KBM-7 (cell line): ENCODE measurements around the gene TADA1.
"Not testable (repeated sequence)": the region's sequence is repeated elsewhere in the genome, so short reads cannot be mapped to it uniquely, and the experiment has no call there.

Experiments used
- DNase-seq: peaks from one replicate; pipeline ENCODE4 v3.0.0-alpha.2; 2015
- in situ Hi-C: fragments of 300-500 bp; cut with MboI; formaldehyde crosslinking; loops from 2 replicates; pipeline ENCODE4 v1.14.3; 2020; ENCODE audit warnings: low sequenced_read_pairs, low pct_unique_long_range_greater_than_20kb, mixed read lengths

The TADA1 gene

DNA sequence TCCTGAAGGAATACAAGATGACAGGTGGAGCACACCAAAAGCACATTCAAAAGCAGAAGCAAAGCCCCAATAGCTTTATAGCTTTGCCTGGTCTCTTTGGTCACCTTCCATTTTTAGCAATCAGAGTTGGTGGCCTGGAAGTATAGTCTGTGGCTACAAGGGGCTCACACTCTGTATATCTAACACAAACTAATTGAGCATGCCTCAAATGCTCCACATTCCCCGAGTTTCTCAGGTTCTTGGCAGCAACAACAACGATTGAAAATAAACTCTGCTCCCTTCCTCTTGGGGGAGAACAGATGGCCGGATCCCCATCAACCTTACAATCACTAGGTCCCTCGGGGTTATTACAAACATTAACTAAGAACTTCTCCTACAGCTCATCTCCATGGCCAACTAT lies 24.9 kb upstream of the TADA1 start:
- no peak for DNase-seq
- in situ Hi-C loops, result no loop called here

GRCh38 chr1:166899769-166900168 lies 23.7 kb upstream of the TADA1 start:
- DNase-seq, result no peak
- in situ Hi-C loops, result no loop called here

GRCh38 chr1:166895766-166896165 lies 19.7 kb upstream of the TADA1 start:
- no peak for DNase-seq
- in situ Hi-C loops, result no loop called here

GRCh38 chr1:166889776-166890175 lies 13.7 kb upstream of the TADA1 start:
- no peak for DNase-seq
- in situ Hi-C loops, result no loop called here

DNA sequence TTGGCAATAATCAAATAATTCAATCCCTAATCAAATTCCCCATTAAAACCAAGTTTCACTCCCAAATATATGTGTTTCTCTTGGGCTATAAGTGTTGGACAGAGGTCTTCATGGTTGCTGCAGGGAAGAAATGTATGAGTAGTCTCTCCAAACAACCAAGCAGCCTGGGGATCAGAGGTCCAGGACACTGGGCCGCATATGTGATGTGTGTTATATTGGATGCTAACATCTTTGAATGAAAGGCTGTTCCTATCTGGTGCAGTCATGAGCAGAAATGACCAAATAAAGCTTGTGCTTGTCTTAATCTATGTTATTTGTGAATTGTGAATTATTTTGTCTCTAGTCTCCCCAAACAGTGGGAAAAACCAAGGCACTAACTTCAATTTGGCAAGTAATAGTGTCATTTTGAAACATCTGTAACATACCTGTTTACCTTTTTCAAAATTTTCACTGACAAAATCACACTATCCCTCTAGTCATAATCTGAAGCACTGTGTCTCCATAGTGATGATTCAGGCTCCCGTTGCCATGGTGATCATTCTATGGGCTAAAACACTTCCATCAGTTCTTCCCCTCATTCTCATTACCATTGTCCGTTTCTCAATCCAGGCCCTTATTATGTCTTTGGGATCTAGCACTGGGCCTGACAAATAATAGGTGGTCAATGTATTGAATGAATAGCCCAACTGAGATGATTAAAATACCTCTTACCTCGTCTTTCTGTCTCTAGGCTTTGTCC lies 12.5 kb upstream of the TADA1 start:
- in situ Hi-C loops, result no loop called here
- no peak for DNase-seq

- no peak for DNase-seq
- in situ Hi-C loops, result no loop called here
Measured at GRCh38 chr1:166884971-166885370, 8.9 kb upstream of the TADA1 start.

DNA sequence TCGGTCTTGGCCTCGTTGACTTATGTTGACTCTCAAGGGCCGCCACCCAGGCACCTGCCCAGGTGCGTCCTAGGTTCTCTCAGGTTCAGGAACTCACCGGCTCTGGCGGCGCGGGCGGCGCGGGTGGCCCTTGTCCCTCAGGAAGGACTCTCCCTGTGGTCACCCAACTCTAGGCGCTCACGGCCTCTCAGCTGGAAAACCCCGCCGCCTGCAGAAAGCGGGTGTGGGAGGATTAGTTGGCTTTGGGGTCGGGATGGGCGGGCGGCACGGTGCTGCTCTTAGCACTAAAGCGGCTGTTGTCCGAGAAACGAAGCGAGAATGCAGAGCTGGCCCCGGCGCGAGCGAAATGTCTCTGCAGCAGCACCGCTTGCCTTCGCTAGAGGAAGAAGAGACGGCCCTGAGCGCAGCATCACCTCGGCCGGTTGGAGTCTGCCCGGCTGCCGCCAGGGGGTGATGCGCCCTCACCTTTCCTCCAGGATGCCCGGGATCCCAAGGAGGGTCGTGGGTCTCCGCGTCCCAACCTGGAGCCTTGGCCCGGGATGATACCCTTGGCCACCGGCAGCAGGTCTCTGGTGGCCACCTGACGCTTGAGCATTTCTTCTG lies 8.1 kb upstream of the TADA1 start:
- in situ Hi-C loops, result no loop called here
- no peak for DNase-seq

GRCh38 chr1:166882893-166883292 lies 6.8 kb upstream of the TADA1 start:
- in situ Hi-C loops, result no loop called here
- DNase-seq, result no peak

GRCh38 chr1:166878173-166878917 lies 2.3 kb upstream of the TADA1 start:
- DNase-seq, in situ Hi-C loops: not testable (repeated sequence)

DNA sequence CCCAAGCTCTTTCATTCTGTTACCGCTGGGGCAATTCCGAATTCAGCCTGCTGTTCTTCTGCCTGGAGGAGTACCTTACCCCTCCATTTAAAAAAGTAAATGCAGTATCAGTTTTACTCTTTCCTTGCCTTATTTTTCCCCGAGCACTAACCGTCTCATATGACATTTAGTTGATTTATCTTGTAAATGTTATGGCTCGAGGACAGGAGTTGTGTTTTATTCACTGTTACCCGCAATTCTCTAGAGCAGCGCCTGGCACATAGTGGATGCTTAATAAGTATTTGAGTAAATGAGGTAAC lies 425 bp upstream of the TADA1 start:
- no peak for DNase-seq
- in situ Hi-C loops, result no loop called here

DNA sequence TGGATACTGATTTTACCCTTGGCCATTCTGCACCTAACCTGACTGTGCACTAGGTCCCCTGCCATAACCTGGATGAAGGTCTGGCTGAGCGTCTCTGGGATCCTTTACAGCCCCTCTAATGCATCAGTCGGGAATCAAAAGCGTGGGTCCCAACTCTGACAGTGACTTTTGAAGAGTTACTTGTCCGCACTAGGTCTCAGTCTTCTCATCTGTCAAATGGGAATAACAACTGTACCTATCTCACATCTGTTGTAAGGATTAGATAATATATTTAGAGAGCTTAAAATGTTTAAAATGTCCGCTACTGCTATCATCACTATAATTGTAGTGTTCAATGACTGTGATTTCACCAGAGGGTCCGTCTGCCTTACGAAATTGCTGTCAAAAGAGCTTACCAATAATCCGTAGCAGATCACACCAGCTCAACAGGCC lies 746 bp downstream of the TADA1 start:
- no peak for DNase-seq
- in situ Hi-C loops, result no loop called here

DNA sequence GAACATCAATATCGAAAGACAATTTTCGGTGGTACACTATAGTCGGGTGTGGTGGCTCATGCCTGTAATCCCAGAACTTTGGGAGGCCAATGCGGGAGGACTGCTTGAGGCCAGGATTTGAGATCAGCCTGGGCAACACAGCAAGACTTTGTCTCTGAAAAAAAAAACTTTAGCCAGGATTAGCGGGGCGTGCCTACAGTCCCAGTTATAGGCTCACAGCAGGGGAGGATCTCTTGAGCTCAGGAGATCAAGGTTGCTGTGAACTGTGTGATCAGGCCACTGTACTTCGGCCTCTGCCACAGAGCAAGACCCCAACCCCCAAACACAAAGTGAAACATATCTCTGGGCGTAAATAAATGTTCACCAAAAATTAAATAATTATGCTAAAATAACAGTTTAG lies 1.6 kb downstream of the TADA1 start:
- no peak for DNase-seq
- in situ Hi-C loops, result no loop called here

- in situ Hi-C loops, result no loop called here
- no peak for DNase-seq
Measured at GRCh38 chr1:166870584-166870983, 5.5 kb downstream of the TADA1 start.

DNA sequence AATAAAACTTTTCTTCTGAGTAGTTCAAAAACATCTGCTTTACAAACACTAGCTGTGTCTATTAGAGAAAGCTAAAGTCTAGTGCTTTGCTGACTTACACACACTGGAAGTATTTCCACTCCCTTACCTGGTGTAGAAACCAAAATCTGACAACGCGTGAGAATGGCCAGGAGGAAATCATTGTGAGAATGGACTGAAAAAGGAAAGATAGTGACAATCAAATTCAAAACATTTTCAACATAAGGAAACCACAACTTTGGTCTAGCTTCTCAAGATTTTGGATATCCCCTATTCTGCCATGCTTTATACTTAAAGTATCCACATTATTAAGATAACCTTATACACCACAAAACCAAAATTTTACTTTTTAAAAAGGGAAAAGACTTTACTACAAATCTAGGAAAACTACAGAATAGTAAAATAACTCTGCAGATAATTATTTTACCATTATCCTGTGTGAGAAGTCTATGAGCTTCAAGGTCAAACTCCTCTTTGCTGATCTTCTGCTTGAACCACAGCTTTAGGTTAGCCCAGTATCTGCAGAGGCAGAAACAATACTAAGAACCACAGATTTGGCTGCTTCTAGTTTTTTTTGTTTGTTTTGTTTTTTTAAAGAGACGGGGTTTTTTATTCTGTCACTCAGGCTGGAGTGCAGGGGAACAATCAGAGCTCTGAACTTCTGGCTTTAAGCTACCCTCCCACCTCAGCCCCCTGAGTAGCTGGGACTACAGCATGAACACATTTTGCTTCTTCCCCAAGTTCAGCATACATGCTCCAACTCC lies 6.6 kb downstream of the TADA1 start:
- no peak for DNase-seq
- in situ Hi-C loops, result no loop called here

GRCh38 chr1:166868639-166869038 lies 7.4 kb downstream of the TADA1 start:
- in situ Hi-C loops, result no loop called here
- DNase-seq, result no peak

- in situ Hi-C loops, result no loop called here
- DNase-seq, result no peak
Measured at GRCh38 chr1:166865926-166866325, 10.1 kb downstream of the TADA1 start.

DNA sequence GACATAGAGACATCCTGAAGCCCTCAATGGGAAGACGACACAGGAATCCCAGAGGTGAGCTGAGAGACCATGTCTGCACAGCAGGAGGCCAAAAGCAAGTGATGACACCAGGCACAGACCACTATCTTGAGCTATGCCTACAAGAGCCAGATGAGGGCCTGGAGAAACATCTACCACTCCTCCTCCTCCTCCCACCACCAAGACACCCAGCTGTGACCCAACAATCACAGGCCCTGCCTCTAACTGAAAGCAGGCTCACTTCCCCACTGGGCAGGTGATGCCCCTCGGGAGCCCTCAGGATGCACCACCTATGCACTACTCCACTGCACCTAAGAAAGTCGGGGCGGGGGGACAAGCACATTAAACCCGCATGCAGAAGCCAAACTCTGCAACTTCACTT lies 16.5 kb downstream of the TADA1 start:
- in situ Hi-C loops, result no loop called here
- DNase-seq, result no peak

- DNase-seq, result no peak
- in situ Hi-C loops, result no loop called here
Measured at GRCh38 chr1:166858726-166859419, 17.2 kb downstream of the TADA1 start.

DNA sequence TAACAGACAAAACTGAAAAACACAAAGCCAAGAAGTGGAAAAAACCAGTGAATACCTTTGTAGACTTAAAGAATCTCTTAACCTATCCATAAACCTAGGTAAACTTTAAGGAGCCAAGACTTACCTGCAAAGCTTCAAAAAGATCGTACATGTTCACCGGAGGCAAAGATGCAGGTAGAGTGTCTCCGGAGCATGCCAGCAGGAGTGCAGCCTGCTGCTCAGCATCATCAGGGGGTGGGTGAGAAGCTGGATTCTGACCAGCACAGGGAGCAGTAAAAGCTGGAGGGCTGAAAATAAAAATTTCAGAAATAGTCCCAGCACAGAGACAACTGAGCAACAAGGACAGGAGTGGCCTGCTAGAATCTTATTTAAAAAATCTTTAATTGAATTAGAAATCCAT lies 18.1 kb downstream of the TADA1 start:
- in situ Hi-C loops, result no loop called here
- DNase-seq, result no peak
